Fibroblast of lung (primary cell): ENCODE results near the gene TMEM175. TPM values are rescaled to one million over a fixed set of nuclear protein-coding genes. Genes with fewer than 3 reads are reported as not detected.
A peak's percentile ranks its signal among the peaks of the same experiment; 100 is the strongest.

Experiments used
- DNase-seq, 2 donors: peaks; one replicate each; pipeline versions ENCODE4 v3.0.0 to v3.0.0-alpha.2; 2010; ENCODE audit warnings: low read depth in 2 of 2
- H2AFZ ChIP-seq: 2 replicates; pipeline ENCODE4 v1.5.1; 2012; ENCODE audit warnings: low read length, control low read depth, inconsistent platforms
- H3K27ac ChIP-seq: 2 replicates; pipeline ENCODE4 v1.5.1; 2011; ENCODE audit warnings: low read length, control low read depth; ENCODE audit not compliant: insufficient read depth
- H3K27me3 ChIP-seq: 2 replicates; pipeline ENCODE4 v1.5.1; 2011; ENCODE audit warnings: mild to moderate bottlenecking, low read length; ENCODE audit not compliant: control insufficient read depth, insufficient read depth
- H3K36me3 ChIP-seq: 2 replicates; pipeline ENCODE4 v1.5.1; 2011; ENCODE audit warnings: low read length; ENCODE audit not compliant: control insufficient read depth, insufficient read depth
- H3K4me1 ChIP-seq: 2 replicates; pipeline ENCODE4 v1.5.1; 2011; ENCODE audit warnings: low read length; ENCODE audit not compliant: control insufficient read depth, insufficient read depth; ENCODE audit errors: extremely low read depth
- H3K4me2 ChIP-seq: 2 replicates; pipeline ENCODE4 v1.5.1; 2011; ENCODE audit warnings: low read length, control low read depth; ENCODE audit not compliant: insufficient read depth; ENCODE audit errors: extremely low read depth
- H3K4me3 ChIP-seq, 4 experiments: fragments of 200-600 bp in 1 of 4; sonication (generic) in 1 of 4; replicated peaks in 1 of 4; 2 replicates each; pipeline ENCODE4 v1.5.1; 2011 to 2016; ENCODE audit warnings: low read length in 4 of 4, low read depth in 3 of 4, mild to moderate bottlenecking in 3 of 4, control low read depth in 2 of 4, inconsistent platforms in 1 of 4, mixed read lengths in 1 of 4; ENCODE audit not compliant: insufficient read depth in 1 of 4; ENCODE audit errors: control extremely low read depth in 1 of 4
- H3K79me2 ChIP-seq: 2 replicates; pipeline ENCODE4 v1.5.1; 2012; ENCODE audit warnings: mild to moderate bottlenecking, low read length, inconsistent platforms; ENCODE audit not compliant: control insufficient read depth, insufficient read depth
- H3K9ac ChIP-seq: 2 replicates; pipeline ENCODE4 v1.5.1; 2011; ENCODE audit warnings: mild to moderate bottlenecking, low read length, control low read depth; ENCODE audit not compliant: insufficient read depth
- H3K9me3 ChIP-seq: 2 replicates; pipeline ENCODE4 v1.5.1; 2012; ENCODE audit warnings: low read depth, low read length; ENCODE audit not compliant: control insufficient read depth, insufficient read depth
- H4K20me1 ChIP-seq: 2 replicates; pipeline ENCODE4 v1.5.1; 2011; ENCODE audit warnings: low read length; ENCODE audit not compliant: control insufficient read depth, insufficient read depth; ENCODE audit errors: extremely low read depth
- EZH2 ChIP-seq: IDR thresholded peaks from 2 replicates; pipeline ENCODE4 v1.5.1; 2012; ENCODE audit warnings: low read length, control low read depth, mild to moderate bottlenecking; ENCODE audit errors: missing control alignments
- polyA minus RNA-seq: library from RNA; depleted of rRNA, polyadenylated mRNA; stranded (reverse); fragments of >200 nt; gene quantifications from 2 replicates; pipeline ENCODE4 v1.2.3, GENCODE V29; 2011; ENCODE audit warnings: low replicate concordance
- polyA plus RNA-seq, 2 donors: library from polyadenylated mRNA; depleted of rRNA in 1 of 2; stranded (reverse) in 1 of 2; unstranded in 1 of 2; fragments of >200 nt; gene quantifications; 2 replicates each; pipeline ENCODE4 v1.2.1, GENCODE V29; 2011 to 2012; ENCODE audit warnings: missing spikeins in 1 of 2
- total RNA-seq: library from RNA; depleted of rRNA; stranded (reverse); fragments of >200 nt; gene quantifications from 2 replicates; pipeline ENCODE4 v1.2.1, GENCODE V29; 2014
- TF ChIP-seq, protein P1 (sequence below), 2 donors: IDR thresholded peaks in 1 of 2; conservative IDR thresholded peaks in 1 of 2; 1 replicate in 1 of 2; 2 replicates in 1 of 2; pipeline ENCODE4 v1.5.1; 2011 to 2012; ENCODE audit warnings: low read length in 2 of 2, control low read depth in 1 of 2, inconsistent platforms in 1 of 2, low read depth in 1 of 2, mild to moderate bottlenecking in 1 of 2

Gene TMEM175, protein sequence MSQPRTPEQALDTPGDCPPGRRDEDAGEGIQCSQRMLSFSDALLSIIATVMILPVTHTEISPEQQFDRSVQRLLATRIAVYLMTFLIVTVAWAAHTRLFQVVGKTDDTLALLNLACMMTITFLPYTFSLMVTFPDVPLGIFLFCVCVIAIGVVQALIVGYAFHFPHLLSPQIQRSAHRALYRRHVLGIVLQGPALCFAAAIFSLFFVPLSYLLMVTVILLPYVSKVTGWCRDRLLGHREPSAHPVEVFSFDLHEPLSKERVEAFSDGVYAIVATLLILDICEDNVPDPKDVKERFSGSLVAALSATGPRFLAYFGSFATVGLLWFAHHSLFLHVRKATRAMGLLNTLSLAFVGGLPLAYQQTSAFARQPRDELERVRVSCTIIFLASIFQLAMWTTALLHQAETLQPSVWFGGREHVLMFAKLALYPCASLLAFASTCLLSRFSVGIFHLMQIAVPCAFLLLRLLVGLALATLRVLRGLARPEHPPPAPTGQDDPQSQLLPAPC
- total RNA-seq, result 10.3 and 16.3 TPM in 2 replicates
- polyA plus RNA-seq, result 23.9 and 29.2 TPM in 2 replicates
- 21.8 and 28.7 TPM in 2 replicates for polyA plus RNA-seq (2012)
- polyA minus RNA-seq, result 47.0 and 77.0 TPM in 2 replicates

DNA sequence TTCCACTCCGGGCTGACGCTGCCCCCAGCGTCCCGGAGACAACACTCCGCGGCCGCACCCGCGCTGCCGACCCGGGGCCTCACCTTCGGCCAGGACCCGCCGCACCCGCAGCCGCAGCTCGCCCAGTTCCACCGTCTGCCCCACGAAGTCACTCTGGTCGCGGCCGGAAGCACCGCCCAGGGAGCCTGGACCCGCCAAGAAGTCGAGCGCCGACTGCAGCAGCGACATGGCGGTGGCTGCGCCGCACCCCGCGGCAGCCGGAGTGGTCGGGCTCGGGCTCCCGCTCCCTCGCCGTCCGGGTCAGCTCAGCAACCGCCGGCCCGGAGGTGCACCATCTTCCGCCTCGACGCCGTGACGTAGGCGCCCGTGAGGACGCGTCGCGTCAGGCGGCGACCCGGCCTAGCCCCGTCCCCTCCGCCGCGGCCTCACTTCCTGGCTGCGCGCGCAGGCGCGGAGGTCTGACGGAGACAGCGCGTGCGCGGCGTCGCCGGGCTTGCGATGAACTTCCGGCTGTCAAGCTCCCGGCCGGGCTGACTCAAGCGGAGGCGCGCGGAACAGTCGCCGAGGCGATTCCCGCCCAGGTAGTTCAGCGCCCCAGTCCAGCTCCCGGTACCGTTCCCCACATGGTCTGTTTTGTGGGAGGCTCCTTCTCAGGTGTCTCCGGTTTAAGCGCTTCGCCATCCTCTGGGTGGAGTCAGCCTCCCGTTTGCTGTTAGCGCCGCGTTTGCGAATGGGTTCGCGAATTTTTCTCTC lies at the start of gene TMEM175, which contains the start of gene GAK:
Gene TMEM175 (plus strand): TSS at position 501 of the 753 bp plus-strand sequence. CDS start 15,280 bp downstream, outside the sequence.
Gene GAK (minus strand): TSS at position 357 of the 753 bp plus-strand sequence. CDS start 129 bp downstream, at position 228.
- H2AFZ ChIP-seq, result peak within 1 kb of the TSS; percentile 96
- peaks cover 50% of the 10 kb centered on the region for H3K79me2 ChIP-seq
- no peaks in the 10 kb centered on the region for H3K9me3 ChIP-seq
- H3K4me1 ChIP-seq, result peaks cover 4% of the 10 kb centered on the region
- H3K27me3 ChIP-seq, result no peaks in the 10 kb centered on the region
- no peaks in the 10 kb centered on the region for H4K20me1 ChIP-seq
- peak within 1 kb of the TSS; percentile 97 for H3K9ac ChIP-seq
- peak; percentile 90 to 94 for DNase-seq
- H3K4me3 ChIP-seq, result peak within 1 kb of the TSS; percentile 55 to 96 (median 84)
- no peak for TF ChIP-seq EZH2
- TF ChIP-seq, protein P1, sequence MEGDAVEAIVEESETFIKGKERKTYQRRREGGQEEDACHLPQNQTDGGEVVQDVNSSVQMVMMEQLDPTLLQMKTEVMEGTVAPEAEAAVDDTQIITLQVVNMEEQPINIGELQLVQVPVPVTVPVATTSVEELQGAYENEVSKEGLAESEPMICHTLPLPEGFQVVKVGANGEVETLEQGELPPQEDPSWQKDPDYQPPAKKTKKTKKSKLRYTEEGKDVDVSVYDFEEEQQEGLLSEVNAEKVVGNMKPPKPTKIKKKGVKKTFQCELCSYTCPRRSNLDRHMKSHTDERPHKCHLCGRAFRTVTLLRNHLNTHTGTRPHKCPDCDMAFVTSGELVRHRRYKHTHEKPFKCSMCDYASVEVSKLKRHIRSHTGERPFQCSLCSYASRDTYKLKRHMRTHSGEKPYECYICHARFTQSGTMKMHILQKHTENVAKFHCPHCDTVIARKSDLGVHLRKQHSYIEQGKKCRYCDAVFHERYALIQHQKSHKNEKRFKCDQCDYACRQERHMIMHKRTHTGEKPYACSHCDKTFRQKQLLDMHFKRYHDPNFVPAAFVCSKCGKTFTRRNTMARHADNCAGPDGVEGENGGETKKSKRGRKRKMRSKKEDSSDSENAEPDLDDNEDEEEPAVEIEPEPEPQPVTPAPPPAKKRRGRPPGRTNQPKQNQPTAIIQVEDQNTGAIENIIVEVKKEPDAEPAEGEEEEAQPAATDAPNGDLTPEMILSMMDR (conservative IDR thresholded peaks at IDR 0.05 in 1 of 2, IDR thresholded peaks at IDR 0.05 in 1 of 2; ENCODE audit: low read depth in 1 of 2, low read length in 2 of 2), result no peak
- H3K27ac ChIP-seq, result peak within 1 kb of the TSS; percentile 98
- no peaks in the 10 kb centered on the region for H3K36me3 ChIP-seq
- peak within 1 kb of the TSS; percentile 80 for H3K4me2 ChIP-seq

DNA sequence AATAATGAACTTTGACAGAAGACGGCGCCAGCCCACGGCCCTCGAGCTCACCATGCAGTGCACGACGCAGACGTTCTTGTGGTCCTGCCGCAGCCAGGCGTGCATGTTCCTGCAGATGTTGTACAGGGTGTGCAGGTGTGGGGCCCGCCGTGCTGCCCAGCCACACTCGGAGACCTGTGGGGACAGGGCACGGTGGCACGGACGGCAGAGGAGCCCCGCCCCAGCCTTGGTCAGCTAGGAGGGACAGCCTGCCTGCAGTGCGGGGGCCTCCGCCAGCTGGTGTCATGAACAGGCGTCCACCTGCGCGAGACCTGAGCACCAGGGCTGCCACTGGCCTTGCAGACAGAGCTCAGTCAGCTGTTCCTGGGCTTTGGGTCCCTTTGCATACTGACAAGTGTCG lies 49.6 kb upstream of the TMEM175 start:
- DNase-seq, result no peak
- H3K4me1 ChIP-seq, result no peaks in the 10 kb centered on the region
- H3K4me3 ChIP-seq, result no peak overlapping the region
- no peaks in the 10 kb centered on the region for H3K27me3 ChIP-seq
- no peak for TF ChIP-seq EZH2
- TF ChIP-seq, protein P1 (conservative IDR thresholded peaks at IDR 0.05 in 1 of 2, IDR thresholded peaks at IDR 0.05 in 1 of 2; ENCODE audit: low read depth in 1 of 2, low read length in 2 of 2), result no peak
- H3K27ac ChIP-seq, result no peak overlapping the region
- H3K9ac ChIP-seq, result no peak overlapping the region
- no peaks in the 10 kb centered on the region for H4K20me1 ChIP-seq
- no peaks in the 10 kb centered on the region for H3K79me2 ChIP-seq
- H3K4me2 ChIP-seq, result no peak overlapping the region
- no peak overlapping the region for H2AFZ ChIP-seq
- peaks cover 34% of the 10 kb centered on the region for H3K36me3 ChIP-seq
- no peaks in the 10 kb centered on the region for H3K9me3 ChIP-seq
